CD4-positive, alpha-beta T cell treated with Interleukin-15 for 1 hour (primary cell): ENCODE data around the gene TLN1.
A peak's percentile ranks its signal among the peaks of the same experiment; 100 is the strongest.

Experiments
- DNase-seq: peaks from one replicate; pipeline ENCODE4 v3.0.0-alpha.2; 2020

The TLN1 gene

DNA sequence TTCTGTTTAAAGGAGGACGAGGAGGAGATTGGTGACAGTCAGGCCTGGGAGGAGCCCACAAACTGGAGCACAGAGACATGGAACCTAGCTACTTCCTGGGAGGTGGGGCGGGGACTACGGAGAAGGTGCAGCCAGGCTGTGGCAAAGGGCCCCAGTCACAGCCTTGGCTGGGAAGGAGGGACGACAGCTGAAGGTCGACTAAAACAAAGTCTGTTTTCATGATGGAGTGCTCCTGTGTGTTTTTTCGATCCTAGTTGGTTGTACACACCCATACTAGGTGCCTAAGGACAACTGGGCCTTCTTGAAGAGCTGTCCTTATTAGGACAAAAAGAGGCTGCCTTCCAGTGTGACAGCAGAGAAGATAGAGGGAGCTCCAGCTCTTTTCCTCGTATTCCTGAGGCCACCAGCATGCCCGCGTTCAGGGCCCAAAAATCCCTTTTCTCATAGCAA, 71.0 kb downstream of the TLN1 start:
- no peak for DNase-seq

DNA sequence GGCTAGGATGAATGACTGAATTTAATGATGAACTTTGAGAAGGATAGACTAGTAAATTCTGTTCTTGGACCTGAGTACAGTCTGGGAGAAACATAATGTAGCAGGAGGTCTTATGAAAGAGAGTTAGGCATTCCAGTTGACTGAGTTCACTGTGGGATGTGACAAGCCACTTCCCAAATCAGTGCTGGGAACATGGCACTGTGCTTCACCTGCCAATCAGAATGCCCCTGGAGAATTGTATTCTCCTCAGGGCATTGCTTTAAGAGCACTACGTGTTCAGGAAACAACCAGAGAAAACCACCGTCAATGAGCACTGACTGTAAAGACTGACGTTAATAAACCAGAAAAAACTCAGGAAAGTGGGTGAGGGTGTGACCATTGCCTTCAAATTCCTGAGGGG, 72.7 kb downstream of the TLN1 start:
- no peak for DNase-seq

DNA sequence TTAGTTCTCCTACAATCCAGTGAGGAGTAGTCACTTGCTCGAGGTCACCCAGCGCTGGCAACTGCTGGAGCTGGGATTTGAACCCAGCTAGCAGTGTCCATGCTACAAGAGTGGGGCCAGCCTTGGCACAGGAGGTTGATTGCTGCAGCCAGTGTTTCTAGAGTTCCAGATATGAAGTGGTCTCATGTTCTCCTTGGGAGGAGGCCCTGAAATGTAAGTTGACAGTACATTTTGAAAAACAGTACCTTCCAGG, 73.1 kb downstream of the TLN1 start:
- DNase-seq = no peak

DNA sequence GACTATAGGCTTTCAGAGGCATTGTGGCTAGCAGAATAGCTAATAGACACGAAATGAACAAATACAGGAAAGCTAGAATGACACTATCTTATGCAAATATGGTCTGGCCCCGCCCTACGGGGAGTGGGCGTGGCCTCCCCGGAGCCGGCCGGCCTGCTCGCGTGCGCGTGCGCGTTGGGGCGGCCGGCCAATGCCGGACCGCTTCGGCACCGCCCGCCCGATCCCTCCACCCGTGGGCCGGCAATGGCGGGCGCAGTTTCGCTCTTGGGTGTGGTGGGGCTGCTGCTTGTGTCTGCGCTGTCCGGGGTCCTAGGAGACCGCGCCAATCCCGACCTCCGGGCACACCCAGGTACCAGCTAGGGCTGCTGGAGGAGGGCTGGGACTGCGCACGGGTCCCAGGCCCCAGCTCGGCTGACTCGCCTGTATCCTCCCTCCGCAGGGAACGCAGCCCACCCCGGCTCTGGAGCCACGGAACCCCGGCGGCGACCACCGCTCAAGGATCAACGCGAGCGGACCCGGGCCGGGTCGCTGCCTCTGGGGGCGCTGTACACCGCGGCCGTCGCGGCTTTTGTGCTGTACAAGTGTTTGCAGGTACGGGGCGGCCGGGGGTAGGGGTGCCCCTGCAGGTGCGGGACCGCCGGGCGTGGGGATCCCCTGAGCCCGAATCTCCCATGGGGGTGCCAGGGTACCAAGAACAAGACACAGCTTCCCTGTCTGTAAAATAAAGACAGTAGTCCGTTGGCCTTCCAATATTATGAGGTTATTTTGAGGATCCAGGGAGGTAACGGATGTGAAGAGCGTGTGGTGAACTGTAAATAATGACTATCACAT, 73.6 kb downstream of the TLN1 start, which contains the start of gene CCDC107:
TSS of gene CCDC107 (plus strand) at position 156 of the 831 bp plus-strand sequence. CDS start at position 244, 88 bp downstream.
- DNase-seq = peak; percentile 87

DNA sequence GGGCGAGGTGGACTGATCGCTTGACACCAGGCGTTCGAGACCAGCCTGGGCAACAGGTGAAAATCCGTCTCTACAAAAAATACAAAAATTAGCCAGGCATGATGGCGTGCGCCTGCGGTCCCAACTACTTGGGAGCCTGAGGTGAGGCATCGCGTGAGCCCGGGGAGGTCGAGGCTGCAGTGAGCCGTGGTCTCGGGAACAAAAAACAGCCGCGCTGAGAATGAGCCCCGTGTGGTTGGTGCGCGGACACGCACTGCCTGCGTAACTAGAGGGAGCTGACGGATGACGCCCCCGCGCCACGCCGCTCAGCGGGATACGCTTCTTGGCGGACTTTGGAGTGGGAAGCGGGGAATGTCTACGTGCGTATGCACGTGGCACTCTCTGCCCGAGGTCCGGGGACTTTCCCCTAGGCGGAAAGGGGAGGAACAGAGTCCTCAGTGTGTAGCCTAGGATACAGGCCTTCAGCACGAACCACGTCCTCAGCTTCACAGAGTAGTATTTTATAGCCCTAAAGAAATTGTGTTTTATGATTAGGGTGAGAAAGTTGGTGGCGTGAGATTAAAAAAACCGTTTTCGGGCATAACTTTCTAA, 74.4 kb downstream of the TLN1 start, which contains the start of gene RMRP:
TSS of gene RMRP (minus strand) at position 474 of the 591 bp plus-strand sequence.
- peak; percentile 94 for DNase-seq

DNA sequence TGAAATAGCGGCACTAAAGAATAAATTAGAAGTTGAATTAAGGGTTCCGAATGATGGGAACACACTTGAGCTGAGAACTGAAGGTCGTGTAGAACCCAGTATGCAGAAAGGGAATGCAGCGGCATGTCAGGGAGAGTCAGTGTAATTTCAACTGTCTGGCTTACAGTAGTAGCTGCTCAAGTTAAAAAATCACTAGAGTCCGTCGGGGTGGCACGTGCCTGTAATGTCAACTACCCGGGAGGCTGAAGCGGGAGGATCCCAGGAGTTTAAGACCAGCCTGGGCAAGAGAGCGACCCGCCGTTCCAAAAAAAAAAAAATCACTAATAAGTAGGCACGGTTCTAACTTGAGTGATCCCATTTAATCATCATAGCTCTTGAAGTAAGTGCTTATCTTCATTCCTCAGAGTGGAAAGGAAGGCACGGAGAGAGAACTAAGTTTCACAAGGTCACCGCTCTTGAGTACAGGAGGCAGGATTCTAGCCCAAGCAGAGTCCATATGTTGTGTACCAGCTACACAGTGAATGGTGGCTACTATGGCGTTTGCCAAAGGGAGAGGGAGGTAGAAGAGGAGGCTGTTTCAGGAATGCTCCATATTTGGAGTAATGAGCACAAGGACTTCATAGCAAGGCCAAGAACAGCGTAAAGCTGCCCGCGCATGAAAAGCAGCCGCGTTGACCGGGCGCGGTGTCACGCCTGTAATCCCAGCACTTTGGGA, 75.0 kb downstream of the TLN1 start:
- no peak for DNase-seq

DNA sequence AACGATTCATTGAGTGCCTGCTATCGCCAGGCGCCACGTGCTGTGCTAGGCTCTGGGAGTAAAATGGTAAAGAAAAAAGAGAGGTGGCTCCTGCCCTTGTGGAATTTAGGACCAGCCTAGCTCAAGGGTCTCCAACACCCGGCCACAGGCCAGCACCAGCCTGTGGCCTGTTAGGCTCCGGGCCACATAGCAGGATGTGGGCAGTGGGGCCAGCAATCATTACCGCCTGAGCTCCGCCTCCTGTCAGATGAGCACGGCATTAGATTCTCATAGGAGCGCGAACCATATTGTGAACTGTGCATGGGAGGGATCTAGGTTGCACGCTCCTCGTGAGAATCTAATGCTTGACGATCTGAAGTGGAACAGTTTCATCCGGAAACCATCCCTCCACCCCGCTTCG, 75.6 kb downstream of the TLN1 start:
- no peak for DNase-seq

DNA sequence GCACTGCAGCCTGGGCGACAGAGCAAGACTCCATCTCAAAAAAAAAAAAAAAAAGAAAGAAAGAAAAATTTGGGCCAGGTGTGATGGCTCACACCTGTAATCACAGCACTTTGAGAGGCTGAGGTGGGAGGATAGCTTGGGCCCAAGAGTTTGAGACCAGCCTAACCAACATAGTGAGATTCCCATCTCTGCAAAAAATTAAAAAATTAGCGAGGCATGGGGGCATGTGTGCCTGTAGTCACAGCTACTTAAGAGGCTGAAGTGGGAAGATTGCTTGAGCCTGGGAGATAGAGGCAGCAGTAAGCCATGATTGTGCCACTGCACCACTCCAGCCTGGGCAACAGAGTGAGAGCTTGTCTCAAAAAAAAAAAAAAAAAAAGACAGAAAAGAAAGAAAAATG, 78.4 kb downstream of the TLN1 start:
- DNase-seq = no peak

DNA sequence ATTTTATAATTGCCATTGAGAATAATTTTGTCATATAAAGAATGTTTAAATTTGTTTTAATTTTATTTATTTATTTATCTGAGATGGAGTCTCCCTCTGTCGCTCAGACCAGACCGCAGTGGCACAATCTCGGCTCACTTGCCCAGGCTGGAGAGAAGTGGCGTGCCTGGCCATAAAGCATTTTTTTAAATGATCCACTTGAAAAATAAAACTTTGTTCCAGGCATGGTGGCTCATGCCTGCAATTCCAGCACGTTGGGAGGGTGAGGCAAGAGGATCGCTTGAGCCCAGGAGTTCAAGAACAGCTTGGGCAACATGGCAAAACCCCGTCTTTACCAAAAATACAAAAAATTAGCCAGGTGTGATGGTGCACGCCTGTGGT, 79.2 kb downstream of the TLN1 start:
- no peak for DNase-seq

DNA sequence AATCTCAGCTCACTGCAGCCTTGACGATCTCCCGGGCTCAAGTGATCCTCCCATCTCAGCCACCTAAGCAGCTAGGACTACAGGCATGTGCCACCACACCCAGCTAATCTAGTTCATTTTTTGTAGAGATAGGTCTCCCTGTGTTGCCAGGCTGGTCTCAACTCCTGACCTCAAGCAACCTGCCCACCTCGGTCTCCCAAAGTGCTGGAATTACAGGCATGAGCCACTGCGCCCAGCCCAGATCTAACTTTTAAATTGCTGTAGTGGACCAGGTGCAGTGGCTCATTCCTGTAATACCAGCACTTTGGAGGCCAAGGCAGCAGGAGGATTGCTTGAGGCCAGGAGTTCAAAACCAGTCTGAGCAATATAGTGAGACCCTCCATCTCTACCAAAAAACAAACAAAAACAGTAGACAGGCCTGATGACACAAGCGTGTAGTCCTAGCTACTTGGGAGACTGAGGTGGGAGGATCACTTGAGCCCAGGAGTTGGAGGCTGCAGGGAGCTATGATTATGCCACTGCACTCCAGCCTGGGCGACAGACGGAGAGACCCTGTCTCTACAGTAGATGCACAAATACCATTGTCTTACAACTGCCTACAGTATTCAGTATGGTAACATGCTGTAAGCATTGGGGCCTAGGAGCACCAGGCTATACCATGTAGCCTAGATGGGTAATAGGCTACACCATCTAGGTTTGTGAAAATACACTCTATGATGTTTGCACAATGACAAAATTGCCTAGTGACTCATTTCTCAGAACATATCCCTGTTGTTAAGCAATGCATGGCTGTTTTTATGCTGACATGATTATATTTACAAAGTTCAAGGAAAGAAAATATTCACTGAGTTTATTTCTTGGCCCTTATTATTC, 79.8 kb downstream of the TLN1 start:
- DNase-seq = no peak

DNA sequence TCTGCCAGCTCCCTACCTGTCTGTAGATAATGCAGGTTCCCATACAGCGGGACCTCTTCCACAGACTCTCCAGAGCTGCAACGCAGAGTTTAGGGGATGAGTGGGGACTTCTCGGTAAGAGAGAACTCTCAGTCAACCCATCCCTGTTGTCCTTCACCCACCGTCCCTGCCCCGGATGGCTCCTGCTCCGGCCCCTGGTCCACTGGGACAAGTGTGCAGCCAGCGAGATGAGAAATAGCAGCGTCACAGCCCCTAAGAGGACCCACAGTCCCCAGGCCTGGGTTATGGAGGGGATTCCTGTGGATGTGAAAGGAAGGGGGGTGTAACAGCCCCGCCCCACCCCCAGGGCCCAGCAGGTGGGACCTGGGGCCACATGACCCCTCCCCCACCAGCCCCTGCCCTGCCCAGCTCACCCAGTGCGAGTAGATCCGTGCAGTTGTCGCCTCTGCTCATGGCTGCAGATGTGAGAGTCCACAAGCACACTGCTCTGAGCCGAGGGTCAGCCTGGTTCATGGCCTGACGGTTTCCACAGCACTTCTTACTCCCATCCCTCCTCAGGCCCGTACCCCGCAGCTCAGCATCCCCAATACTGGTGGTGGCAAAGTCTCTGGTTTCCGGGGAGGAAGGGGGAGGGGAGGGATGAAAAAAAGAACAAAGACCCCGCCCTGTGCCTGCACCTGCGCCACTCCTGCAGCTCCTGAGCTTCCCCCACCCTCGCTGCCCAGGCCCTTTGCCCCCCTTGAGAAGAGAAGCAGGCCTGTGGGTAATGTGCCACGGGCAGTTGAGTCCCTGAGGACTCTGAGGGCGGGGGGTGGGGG, 81.4 kb downstream of the TLN1 start, which contains the start of gene SIT1:
TSS of gene SIT1 (minus strand) at position 591 of the 818 bp plus-strand sequence. CDS start at position 513, 78 bp downstream.
- peak; percentile 28 for DNase-seq

DNA sequence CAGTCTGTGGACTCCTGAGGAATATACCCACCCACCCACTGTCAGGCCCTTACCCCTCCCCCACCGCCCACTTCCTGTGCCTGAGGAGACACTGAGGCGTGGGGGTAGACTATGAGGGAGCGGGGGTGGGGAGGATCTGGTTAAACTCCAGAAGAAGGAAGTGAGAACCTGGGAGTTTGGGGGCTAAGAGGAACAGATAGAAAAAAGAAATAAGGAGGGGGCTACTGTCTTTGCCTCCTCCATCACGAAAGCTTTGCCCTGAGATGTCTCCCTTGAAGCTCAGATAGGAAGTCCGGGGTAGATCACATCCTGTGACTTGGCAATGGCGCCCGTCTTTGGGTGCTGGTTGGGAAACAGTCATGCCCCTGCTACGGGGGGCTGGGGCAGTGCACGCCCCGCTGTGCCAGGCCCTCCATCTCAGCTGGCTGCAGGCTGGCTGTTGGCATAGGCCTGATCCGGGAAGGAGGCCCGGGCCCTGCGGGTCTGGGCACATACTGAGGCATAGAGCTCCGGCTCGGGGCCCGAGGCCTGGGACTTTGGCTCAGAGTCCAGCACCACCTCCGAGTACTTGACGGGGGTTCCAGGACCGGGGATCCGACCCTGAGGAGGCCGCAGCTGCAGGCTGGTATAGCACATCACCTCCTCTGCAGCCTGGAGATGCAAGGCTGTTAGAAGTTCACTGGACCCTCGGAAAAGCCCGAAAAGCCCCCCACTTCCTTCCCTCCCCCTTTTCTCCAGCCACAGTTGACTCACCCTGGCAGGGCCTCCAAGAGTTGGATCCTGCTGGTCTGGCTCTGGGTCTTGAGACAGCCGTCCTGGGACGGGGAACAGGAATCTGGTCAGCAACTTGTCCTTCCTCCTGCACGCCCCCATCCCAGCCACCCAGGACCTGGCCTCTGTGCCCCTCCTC, 82.3 kb downstream of the TLN1 start:
- peak; percentile 21 for DNase-seq
